GM12892 (cell line): Measurements from ENCODE around the gene UBLCP1.

Source experiments
- POLR2A ChIP-seq: IDR thresholded peaks from 2 replicates; pipeline ENCODE4 v1.6.1; 2011; ENCODE audit warnings: low read depth, low read length, control low read depth
- POLR2AphosphoS5 ChIP-seq: IDR thresholded peaks from 2 replicates; pipeline ENCODE4 v1.6.1; 2011; ENCODE audit warnings: low read depth, low read length, control low read depth

DNA sequence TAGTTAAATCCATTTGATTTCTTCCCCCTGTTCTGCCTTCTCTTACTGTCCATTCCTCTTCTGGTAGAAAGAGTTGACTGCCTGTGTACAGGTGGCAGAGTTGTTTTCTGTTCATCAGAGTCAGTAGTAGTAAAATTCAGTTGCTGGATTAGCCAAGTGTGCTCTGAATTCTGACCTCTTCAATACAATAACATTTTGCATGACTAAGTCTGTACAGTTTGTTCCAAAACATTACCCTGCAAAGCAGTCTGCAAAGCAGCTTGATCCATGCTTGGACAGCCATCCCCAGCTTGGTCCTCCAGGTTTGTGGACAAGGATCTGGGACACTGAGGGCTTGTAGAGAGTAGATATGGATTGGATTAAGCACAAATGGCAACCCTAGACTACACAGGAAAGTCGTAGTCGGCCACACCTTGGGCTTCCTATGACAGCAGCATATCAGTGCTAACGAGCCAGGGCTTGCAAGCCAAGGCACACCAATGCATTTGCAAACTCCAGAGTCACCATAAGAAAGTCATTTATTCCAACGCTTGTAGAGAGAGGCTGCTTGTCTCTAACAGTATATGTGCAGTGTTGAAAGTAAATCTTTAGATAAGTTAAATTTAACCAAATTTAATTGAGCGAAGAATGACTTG, 42.0 kb downstream of the UBLCP1 start:
- no peak for TF ChIP-seq POLR2A
- TF ChIP-seq POLR2AphosphoS5: no peak
